K562 (cell line): ENCODE data around the gene AKT2. TPM values are rescaled to one million over a fixed set of nuclear protein-coding genes. Genes with fewer than 3 reads are reported as not detected.

Experiments used
- ATAC-seq: fragments of 200-7000 bp; cut with Tn5 transposase; 3 replicates; pipeline ENCODE4 v1.9.1; 2020; ENCODE audit warnings: moderate library complexity
- BruUV-seq: library from RNA; stranded (reverse); fragments of 400-500 nt; replicated peaks from 2 replicates; lab custom pipeline; 2021; lab: Mats Ljungman, UMichigan
- CTCF ChIA-PET: fragments of 300-600 bp; formaldehyde crosslinking; extraction: SDS; loops from one replicate; lab custom pipeline; 2021; ENCODE audit warnings: low intra/inter-chr PET ratio; lab: Yijun Ruan, JAX
- POLR2A ChIA-PET: fragments of 300-600, 350-650 bp; sonication (Branson Sonifier 250); formaldehyde crosslinking; extraction: SDS; loops from one replicate; lab custom pipeline; 2021; ENCODE audit warnings: antibody characterized with exemption, inconsistent platforms; lab: Yijun Ruan, JAX
- DNase-seq, 4 experiments: peaks; one replicate each; pipeline versions ENCODE4 v3.0.0 to v3.0.0-alpha.2; 2011 to 2018; ENCODE audit warnings: low spot score in 3 of 4, mixed read lengths in 3 of 4; ENCODE audit errors: extremely low read depth in 1 of 4
- FAIRE-seq: peaks from 2 replicates; lab custom pipeline; 2011; peaks lifted over from hg19 to GRCh38; lab: Jason Lieb, UNC
- H2AFZ ChIP-seq: 2 replicates; pipeline ENCODE4 v1.6.0; 2011; ENCODE audit warnings: low read depth, low read length, control low read depth, inconsistent platforms
- H3K27ac ChIP-seq: fragments of 200-600 bp; 3 replicates; pipeline ENCODE4 v1.8.0; 2011; ENCODE audit warnings: low read depth, mild to moderate bottlenecking, control low read depth, inconsistent platforms, low read length, moderate library complexity, mixed read lengths; ENCODE audit errors: extremely low read depth
- H3K27me3 ChIP-seq, 2 experiments: fragments of 300-600 bp in 1 of 2; 2 replicates in 1 of 2; 3 replicates in 1 of 2; pipeline versions ENCODE4 v1.6.0 to v1.8.0; 2011; ENCODE audit warnings: inconsistent platforms in 2 of 2, low read length in 2 of 2, mild to moderate bottlenecking in 1 of 2, mixed read lengths in 1 of 2, moderate library complexity in 1 of 2; ENCODE audit not compliant: control insufficient read depth in 2 of 2, insufficient read depth in 2 of 2
- H3K36me3 ChIP-seq: fragments of 300-600 bp; 3 replicates; pipeline ENCODE4 v1.8.0; 2011; ENCODE audit warnings: mild to moderate bottlenecking, low read length, inconsistent platforms; ENCODE audit not compliant: control insufficient read depth, insufficient read depth
- H3K4me1 ChIP-seq, 2 experiments: fragments of 200-600 bp in 1 of 2; replicated peaks in 1 of 2; 2 replicates in 1 of 2; 3 replicates in 1 of 2; pipeline versions ENCODE4 v1.5.1 to v1.8.0; 2011; ENCODE audit warnings: inconsistent platforms in 2 of 2, low read length in 2 of 2, mild to moderate bottlenecking in 1 of 2, mixed read lengths in 1 of 2, moderate library complexity in 1 of 2; ENCODE audit not compliant: control insufficient read depth in 2 of 2, insufficient read depth in 2 of 2
- H3K4me2 ChIP-seq: 2 replicates; pipeline ENCODE4 v1.6.1; 2011; ENCODE audit warnings: low read length, control low read depth, inconsistent platforms, mixed read lengths; ENCODE audit not compliant: insufficient read depth
- H3K4me3 ChIP-seq: fragments of 200-600 bp; sonication (generic), shearing (Covaris generic); 2 replicates; pipeline ENCODE4 v1.5.1; 2016; ENCODE audit warnings: control low read depth, inconsistent platforms
- H3K79me2 ChIP-seq: fragments of 200-600 bp; 3 replicates; pipeline ENCODE4 v1.8.0; 2011; ENCODE audit warnings: low read length, inconsistent platforms; ENCODE audit not compliant: control insufficient read depth, insufficient read depth
- H3K9ac ChIP-seq, 2 experiments: 2 replicates each; pipeline versions ENCODE4 v1.6.0 to v1.6.1; 2011; ENCODE audit warnings: low read depth in 2 of 2, low read length in 2 of 2, control low read depth in 1 of 2, inconsistent platforms in 1 of 2, mild to moderate bottlenecking in 1 of 2, mixed read lengths in 1 of 2; ENCODE audit not compliant: insufficient read depth in 1 of 2
- H3K9me1 ChIP-seq: one replicate; pipeline ENCODE4 v1.6.0; 2011; ENCODE audit warnings: inconsistent platforms, mild to moderate bottlenecking, low read length, moderate library complexity; ENCODE audit not compliant: control insufficient read depth, insufficient read depth
- H3K9me3 ChIP-seq: replicated peaks from 2 replicates; pipeline ENCODE4 v1.5.1; 2011; ENCODE audit warnings: low read depth, low read length, inconsistent platforms; ENCODE audit not compliant: control insufficient read depth, insufficient read depth
- H4K20me1 ChIP-seq: replicated peaks from 2 replicates; pipeline ENCODE4 v1.6.1; 2011; ENCODE audit warnings: low read length, inconsistent platforms, mixed read lengths; ENCODE audit not compliant: control insufficient read depth, insufficient read depth
- ARID2 ChIP-seq: fragments of 450-650 bp; IDR thresholded peaks from 2 replicates; pipeline ENCODE4 v1.6.1; 2017; ENCODE audit warnings: antibody characterized with exemption, mild to moderate bottlenecking
- DNMT1 ChIP-seq: fragments of 450-650 bp; IDR thresholded peaks from 2 replicates; pipeline ENCODE4 v1.6.1; 2016; ENCODE audit warnings: antibody characterized with exemption, mild to moderate bottlenecking
- GTF2E2 ChIP-seq: fragments of 200-800 bp; sonication (Bioruptor generic); IDR thresholded peaks from 2 replicates; pipeline ENCODE4 v1.6.1; 2016; ENCODE audit warnings: missing genetic modification characterization, missing compliant biosample characterization
- MEF2D ChIP-seq: conservative IDR thresholded peaks from 2 replicates; pipeline ENCODE4 v1.6.1; 2016; ENCODE audit warnings: low read depth, missing genetic modification characterization, missing compliant biosample characterization
- PCBP1 ChIP-seq: fragments of 200-400 bp; formaldehyde crosslinking; IDR thresholded peaks from 2 replicates; pipeline ENCODE4 v1.6.1; 2018; ENCODE audit warnings: mild to moderate bottlenecking, low read depth, low read length; ENCODE audit not compliant: poor library complexity, severe bottlenecking
- REST ChIP-seq, 2 experiments: fragments of 450-650 bp; formaldehyde crosslinking in 1 of 2; IDR thresholded peaks; 2 replicates each; pipeline versions ENCODE4 v1.4.0 to v1.6.1; 2014 to 2020; ENCODE audit warnings: mild to moderate bottlenecking in 2 of 2, borderline replicate concordance in 1 of 2, low read depth in 1 of 2
- SMARCA5 ChIP-seq: fragments of 450-650 bp; IDR thresholded peaks from 2 replicates; pipeline ENCODE4 v1.6.1; 2016
- SOX6 ChIP-seq: fragments of 450-650 bp; IDR thresholded peaks from 2 replicates; pipeline ENCODE4 v1.6.1; 2014; ENCODE audit warnings: mild to moderate bottlenecking
- XRCC5 ChIP-seq: fragments of 200-400 bp; formaldehyde crosslinking; IDR thresholded peaks from 2 replicates; pipeline ENCODE4 v1.6.1; 2017; ENCODE audit warnings: low read depth, mild to moderate bottlenecking, low read length
- ZKSCAN8 ChIP-seq: fragments of 200-800 bp; sonication (Bioruptor generic); IDR thresholded peaks from 2 replicates; pipeline ENCODE4 v1.6.1; 2016; ENCODE audit warnings: missing genetic modification characterization, missing compliant biosample characterization
- ZNF146 ChIP-seq: IDR thresholded peaks from one replicate; pipeline ENCODE4 v1.6.1; 2018; ENCODE audit warnings: missing compliant biosample characterization; ENCODE audit not compliant: unreplicated experiment
- ZNF551 ChIP-seq: fragments of 250-450 bp; sonication (Bioruptor Pico); IDR thresholded peaks from 2 replicates; pipeline ENCODE4 v1.5.0; 2021; ENCODE audit warnings: mild to moderate bottlenecking, moderate library complexity
- ZNF561 ChIP-seq: fragments of 450-650 bp; formaldehyde crosslinking; conservative IDR thresholded peaks from 2 replicates; pipeline ENCODE4 v1.4.0; 2020; ENCODE audit warnings: mild to moderate bottlenecking, moderate library complexity
- ZNF589 ChIP-seq: fragments of 200-800 bp; sonication (Bioruptor generic); IDR thresholded peaks from 2 replicates; pipeline ENCODE4 v1.6.1; 2016; ENCODE audit warnings: low read depth, missing genetic modification characterization, missing compliant biosample characterization
- ZNF695 ChIP-seq: fragments of 450-650 bp; formaldehyde crosslinking; IDR thresholded peaks from 2 replicates; pipeline ENCODE4 v1.4.0; 2020; ENCODE audit warnings: mild to moderate bottlenecking, moderate library complexity
- WGBS: fragments of 100-300 bp; shearing (Covaris generic); methylation state at CpG from one replicate; pipeline ENCODE4 v1.1.6; 2016; ENCODE audit warnings: low coverage, mixed read lengths; ENCODE audit not compliant: insufficient coverage; ENCODE audit errors: missing lambda C conversion rate; 5-methylcytosine and 5-hydroxymethylcytosine counted together
- in situ Hi-C: fragments of 300-500 bp; cut with MboI; formaldehyde crosslinking; loops from 4 replicates; pipeline ENCODE4 v1.15.0; 2018; ENCODE audit warnings: inconsistent platforms, mixed read lengths
- intact Hi-C: fragments of 100-400 bp; cut with micrococcal nuclease; formaldehyde crosslinking; loops from 2 replicates; pipeline ENCODE4 v1.14.2; 2022
- polyA plus RNA-seq, 8 experiments: library from polyadenylated mRNA; depleted of rRNA in 4 of 8; stranded (reverse) in 5 of 8; unstranded in 3 of 8; fragments of >200 nt; fragmentation: Nextera tagmentation in 2 of 8; fragmentation: Illumina TruSeq in 1 of 8; extraction: Ambion mirVana in 2 of 8; extraction: Trizol in 1 of 8; gene quantifications; 2 replicates each; pipeline versions ENCODE4 v1.2.1 to v1.2.3, GENCODE V29; 2011 to 2014; ENCODE audit warnings: inconsistent platforms in 1 of 8, missing spikeins in 1 of 8
- total RNA-seq, 7 experiments: library from RNA; depleted of rRNA in 6 of 7; stranded (reverse); fragments of >200 nt in 6 of 7; fragmentation: Illumina TruSeq in 2 of 7; extraction: Trizol in 2 of 7; gene quantifications; 2 replicates each; pipeline versions ENCODE4 v1.2.1 to v1.2.3, GENCODE V29; 2011 to 2021; ENCODE audit warnings: low replicate concordance in 1 of 7

Gene AKT2
- total and polyA plus RNA-seq, 9 of the 15 experiments (the other 6 are each of a cell fraction or from before 2014, with no cell fraction given) = 1.1 to 132 (median 67.7) TPM

GRCh38 chr19:40305403-40305802 lies 20.3 kb upstream of the AKT2 start:
- peak; percentile 93 for ATAC-seq
- Histone ChIP-seq H3K4me3 (no peak overlapping the region), H3K4me1 (no peaks in the 10 kb centered on the region; a peak in 2 of 5 replicates), H3K79me2 (no peaks in the 10 kb centered on the region), H3K27me3 (no peaks in the 10 kb centered on the region), H2AFZ (no peak overlapping the region), H3K9ac (no peak overlapping the region), H3K4me2 (no peak overlapping the region), H3K27ac (no peak overlapping the region), H3K9me3 (no peaks in the 10 kb centered on the region), H3K9me1 (no peaks in the 10 kb centered on the region), H3K36me3 (no peaks in the 10 kb centered on the region), H4K20me1 (no peaks in the 10 kb centered on the region)
- no TSS peak for BruUV-seq
- peak; percentile 96 for FAIRE-seq
- WGBS = 13% methylated on average over 5 of the region's 5 CpGs
- DNase-seq = peak; percentile 79 to 92 (median 84)
- ChIA-PET POLR2A (interaction anchor here (0.7 to 1.9 kb wide), 11 partner anchors 9 to 298 kb away, joined by 3 to 12 read pairs (median 3); no protein-coding TSS in a partner anchor), CTCF (interaction anchor here (0.6 to 1.4 kb wide), 7 partner anchors 102 to 329 kb away, joined by 3 to 9 read pairs (median 4); partner anchors contain the start of gene SERTAD3)
- in situ Hi-C loops (loop anchor here (5.0 kb wide), 1 partner anchor 332 kb away; no protein-coding TSS in a partner anchor), intact Hi-C loops (loop anchor here (1.0 to 5.0 kb wide), 3 partner anchors 139 to 297 kb away; partner anchors contain the start of genes LTBP4 and SERTAD3)
- 0 out of 2 replicates have a peak, but pooled peaks have one; percentile 75 for TF ChIP-seq XRCC5
- no peak for TF ChIP-seq ZKSCAN8 (CRISPR knock-in tag)
- no peak for TF ChIP-seq GTF2E2 (tag)
- no peak for TF ChIP-seq SMARCA5
- TF ChIP-seq ZNF551 (CRISPR knock-in tag) = no peak
- TF ChIP-seq ARID2 = peak; percentile 30; the same call in 1 of the 2 replicates
- no peak for TF ChIP-seq ZNF561 (CRISPR knock-in tag)
- no peak for TF ChIP-seq PCBP1
- TF ChIP-seq ZNF695 (CRISPR knock-in tag) = no peak
- TF ChIP-seq REST (IDR thresholded peaks at IDR 0.05; ENCODE audit: borderline replicate concordance) = peak; percentile 80
- TF ChIP-seq REST (CRISPR knock-in tag; IDR thresholded peaks at IDR 0.05; ENCODE audit: low read depth) = no peak
- TF ChIP-seq ZNF146 (CRISPR knock-in tag) = no peak
- TF ChIP-seq SOX6 = peak; percentile 9; the same call in 1 of the 2 replicates
- TF ChIP-seq MEF2D (tag) = no peak
- TF ChIP-seq ZNF589 (CRISPR knock-in tag) = no peak
- no peak for TF ChIP-seq DNMT1
